Endothelial cell (in vitro differentiated cells): ENCODE measurements around the gene SMAD6. TPM values are rescaled to one million over a fixed set of nuclear protein-coding genes. Genes with fewer than 3 reads are reported as not detected.

Experiments used
- DNase-seq: peaks from one replicate; pipeline ENCODE4 v3.0.0; 2021; ENCODE audit warnings: low spot score
- H3K27ac Mint-ChIP-seq: one replicate; pipeline ENCODE4 v1.8.0; 2021; ENCODE audit warnings: mixed read lengths, inconsistent platforms; ENCODE audit not compliant: unreplicated experiment
- H3K27me3 Mint-ChIP-seq: one replicate; pipeline ENCODE4 v1.8.0; 2021; ENCODE audit warnings: mild to moderate bottlenecking, moderate library complexity, mixed read lengths, inconsistent platforms; ENCODE audit not compliant: unreplicated experiment
- H3K36me3 Mint-ChIP-seq: one replicate; pipeline ENCODE4 v1.8.0; 2021; ENCODE audit warnings: mild to moderate bottlenecking, low read depth, mixed read lengths, inconsistent platforms; ENCODE audit not compliant: unreplicated experiment
- H3K4me1 Mint-ChIP-seq: one replicate; pipeline ENCODE4 v1.8.0; 2021; ENCODE audit warnings: mild to moderate bottlenecking, mixed read lengths, inconsistent platforms; ENCODE audit not compliant: unreplicated experiment
- H3K4me3 Mint-ChIP-seq: one replicate; pipeline ENCODE4 v1.8.0; 2021; ENCODE audit warnings: mild to moderate bottlenecking, mixed read lengths, inconsistent platforms; ENCODE audit not compliant: unreplicated experiment
- H3K9me3 Mint-ChIP-seq: one replicate; pipeline ENCODE4 v1.8.0; 2021; ENCODE audit warnings: mixed read lengths, inconsistent platforms; ENCODE audit not compliant: unreplicated experiment
- total RNA-seq: library from RNA; stranded (reverse); fragmentation: NEBNext Ultra II Directional; extraction: Animal tissue kit (Norgen Biotek cat#: 25700); gene quantifications from one replicate; pipeline ENCODE4 v1.2.1, GENCODE V29; 2021; ENCODE audit not compliant: unreplicated experiment
- TF ChIP-seq, protein P1 (sequence below): fragments of 200-600 bp; sonication (generic); IDR thresholded peaks from one replicate; pipeline ENCODE4 v1.5.0; 2021; ENCODE audit warnings: antibody characterized with exemption; ENCODE audit not compliant: unreplicated experiment

SMAD6 gene
- total RNA-seq, 1 donor from 2014 or later, result 21.3 TPM

DNA sequence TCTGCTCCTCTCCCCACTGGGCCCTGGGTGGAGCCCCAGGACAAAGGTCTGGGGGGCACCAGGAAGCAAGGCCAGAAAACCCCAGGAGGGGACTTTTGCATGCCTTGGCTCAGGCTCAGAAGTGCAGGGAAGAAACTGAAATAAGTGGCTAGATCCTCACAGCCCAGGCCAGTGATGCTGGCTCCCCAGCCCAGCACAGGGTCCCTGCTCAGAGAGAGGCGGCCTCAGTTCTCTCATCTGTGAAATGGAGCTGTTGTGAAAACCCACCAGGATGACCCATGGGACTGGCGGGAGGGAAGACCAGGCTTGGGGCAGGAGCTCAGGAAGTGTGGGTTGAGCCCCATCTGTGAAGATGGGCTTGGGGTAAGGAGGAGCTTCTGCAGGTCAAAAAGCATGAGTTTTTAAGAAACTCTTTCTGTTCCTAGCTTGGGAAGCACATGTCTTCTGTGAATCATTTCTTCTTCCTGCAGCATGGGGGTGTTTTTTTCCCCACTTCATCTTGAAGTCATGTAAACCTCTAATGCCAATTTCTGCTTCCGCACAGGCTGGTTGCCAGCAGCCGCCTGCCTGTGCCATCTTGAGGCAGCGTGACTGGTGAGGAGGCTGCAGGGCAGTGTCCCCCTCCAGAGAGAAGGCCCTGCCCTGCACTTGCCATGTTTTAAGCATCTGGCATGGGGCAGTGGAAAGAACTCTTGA, 118.6 kb downstream of the SMAD6 start:
- Mint-ChIP-seq H3K27me3 (peaks cover 6% of the 10 kb centered on the region), H3K36me3 (no peaks in the 10 kb centered on the region), H3K27ac (no peak overlapping the region), H3K9me3 (no peaks in the 10 kb centered on the region), H3K4me3 (no peak overlapping the region), H3K4me1 (no peaks in the 10 kb centered on the region)
- no peak for DNase-seq
- TF ChIP-seq, protein P1, sequence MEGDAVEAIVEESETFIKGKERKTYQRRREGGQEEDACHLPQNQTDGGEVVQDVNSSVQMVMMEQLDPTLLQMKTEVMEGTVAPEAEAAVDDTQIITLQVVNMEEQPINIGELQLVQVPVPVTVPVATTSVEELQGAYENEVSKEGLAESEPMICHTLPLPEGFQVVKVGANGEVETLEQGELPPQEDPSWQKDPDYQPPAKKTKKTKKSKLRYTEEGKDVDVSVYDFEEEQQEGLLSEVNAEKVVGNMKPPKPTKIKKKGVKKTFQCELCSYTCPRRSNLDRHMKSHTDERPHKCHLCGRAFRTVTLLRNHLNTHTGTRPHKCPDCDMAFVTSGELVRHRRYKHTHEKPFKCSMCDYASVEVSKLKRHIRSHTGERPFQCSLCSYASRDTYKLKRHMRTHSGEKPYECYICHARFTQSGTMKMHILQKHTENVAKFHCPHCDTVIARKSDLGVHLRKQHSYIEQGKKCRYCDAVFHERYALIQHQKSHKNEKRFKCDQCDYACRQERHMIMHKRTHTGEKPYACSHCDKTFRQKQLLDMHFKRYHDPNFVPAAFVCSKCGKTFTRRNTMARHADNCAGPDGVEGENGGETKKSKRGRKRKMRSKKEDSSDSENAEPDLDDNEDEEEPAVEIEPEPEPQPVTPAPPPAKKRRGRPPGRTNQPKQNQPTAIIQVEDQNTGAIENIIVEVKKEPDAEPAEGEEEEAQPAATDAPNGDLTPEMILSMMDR, result no peak

DNA sequence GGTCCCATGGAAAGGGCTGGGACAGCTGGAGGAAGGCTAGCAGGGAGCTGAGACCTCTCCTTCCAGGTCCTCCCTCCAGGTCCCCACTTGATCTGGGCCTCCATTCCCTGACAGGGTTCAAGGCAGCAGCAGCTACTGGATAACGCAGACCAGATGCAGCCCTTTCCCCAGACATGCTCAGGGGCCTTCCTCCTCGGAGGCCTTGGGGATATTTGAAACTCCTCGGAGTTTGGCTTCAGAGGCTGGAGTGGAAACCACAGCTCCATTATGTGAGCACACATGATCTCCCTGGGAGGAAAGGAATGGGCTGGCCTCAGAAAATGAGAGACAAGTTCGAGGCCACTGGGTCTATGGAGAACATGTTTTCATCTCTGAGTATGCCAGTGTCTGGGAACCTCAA, 119.3 kb downstream of the SMAD6 start:
- TF ChIP-seq, protein P1, result no peak
- H3K4me3 Mint-ChIP-seq, result no peak overlapping the region

DNA sequence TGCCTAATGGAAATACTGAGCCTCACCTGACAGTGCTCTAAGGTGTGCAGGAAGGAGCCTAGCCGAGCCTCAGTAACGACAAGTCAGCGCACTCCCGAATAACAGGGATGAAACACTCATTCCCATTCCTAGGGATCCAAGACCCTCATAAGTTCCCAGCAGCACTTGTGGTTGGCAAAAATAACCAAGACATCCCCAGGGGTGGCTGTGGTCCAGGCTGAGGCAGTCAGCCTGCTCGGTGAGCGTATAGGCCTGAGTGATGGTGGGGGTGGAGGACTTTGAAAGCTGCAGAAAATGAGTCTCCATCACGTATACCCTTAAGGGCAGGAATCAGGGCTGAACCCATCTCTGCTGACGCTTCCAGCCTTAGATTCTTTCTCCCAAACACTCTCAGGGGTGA, 120.1 kb downstream of the SMAD6 start:
- Mint-ChIP-seq H3K27me3 (peaks cover 4% of the 10 kb centered on the region), H3K4me3 (no peak overlapping the region), H3K4me1 (no peaks in the 10 kb centered on the region), H3K36me3 (no peaks in the 10 kb centered on the region), H3K27ac (no peak overlapping the region), H3K9me3 (no peaks in the 10 kb centered on the region)
- DNase-seq, result no peak
- TF ChIP-seq, protein P1, result no peak

More for the DNA sequence above, 119.3 kb downstream of the SMAD6 start:
- H3K27ac Mint-ChIP-seq, result no peak overlapping the region
- no peaks in the 10 kb centered on the region for H3K4me1 Mint-ChIP-seq
- H3K9me3 Mint-ChIP-seq, result no peaks in the 10 kb centered on the region
- H3K27me3 Mint-ChIP-seq, result peaks cover 7% of the 10 kb centered on the region
- H3K36me3 Mint-ChIP-seq, result no peaks in the 10 kb centered on the region
- DNase-seq, result no peak

DNA sequence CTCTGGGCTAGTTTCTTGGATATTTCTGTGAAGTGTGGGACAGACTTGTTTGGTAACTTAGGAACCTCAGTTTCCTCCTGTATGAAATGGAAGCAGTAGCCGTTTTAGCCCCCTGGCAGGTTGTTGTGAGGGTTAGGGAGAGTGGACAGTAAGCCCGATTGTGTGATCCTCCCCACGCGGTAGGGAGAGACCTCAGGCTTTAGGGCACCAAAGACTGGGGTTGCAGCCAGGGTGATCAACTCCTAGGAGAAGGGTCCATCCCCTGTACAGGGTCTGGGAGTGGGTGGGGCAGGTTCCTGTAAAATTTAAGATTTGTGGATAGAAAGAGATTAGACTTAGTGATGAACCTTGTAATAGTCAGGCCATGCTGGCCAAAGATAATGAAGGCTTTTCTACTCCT, 120.5 kb downstream of the SMAD6 start:
- Mint-ChIP-seq H3K9me3 (no peaks in the 10 kb centered on the region), H3K27me3 (peaks cover 4% of the 10 kb centered on the region), H3K4me1 (no peaks in the 10 kb centered on the region), H3K36me3 (no peaks in the 10 kb centered on the region), H3K4me3 (no peak overlapping the region), H3K27ac (no peak overlapping the region)
- TF ChIP-seq, protein P1, result no peak
- DNase-seq, result no peak

DNA sequence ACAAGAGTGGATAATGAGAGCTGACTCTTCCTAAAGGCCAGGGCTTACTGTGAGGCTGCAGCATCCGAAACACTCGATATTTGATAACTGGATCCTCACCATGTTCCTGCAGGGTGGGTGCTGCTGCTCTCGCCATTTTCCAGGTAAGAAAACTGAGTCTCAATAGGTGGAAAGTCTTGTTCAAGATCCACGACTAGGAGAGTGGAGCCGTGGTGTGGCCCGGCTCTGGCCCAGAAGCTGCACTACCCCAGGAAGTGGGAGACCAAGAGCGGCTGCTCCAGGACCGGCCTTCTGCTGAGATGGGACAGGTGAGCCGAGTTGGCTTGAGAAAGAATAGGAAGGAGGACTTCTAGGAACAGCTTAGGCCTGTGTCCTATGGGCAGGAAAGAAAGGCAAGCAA, 121.6 kb downstream of the SMAD6 start:
- H3K27me3 Mint-ChIP-seq, result peaks cover 4% of the 10 kb centered on the region
- no peak for DNase-seq
- H3K27ac Mint-ChIP-seq, result no peak overlapping the region
- H3K4me1 Mint-ChIP-seq, result no peaks in the 10 kb centered on the region
- TF ChIP-seq, protein P1, result no peak
- no peaks in the 10 kb centered on the region for H3K36me3 Mint-ChIP-seq
- no peaks in the 10 kb centered on the region for H3K9me3 Mint-ChIP-seq
- no peak overlapping the region for H3K4me3 Mint-ChIP-seq
